CD14-positive monocyte (primary cell): ENCODE measurements around the gene OLR1. TPM values are rescaled to one million over a fixed set of nuclear protein-coding genes. Genes with fewer than 3 reads are reported as not detected.
A peak's percentile ranks its signal among the peaks of the same experiment; 100 is the strongest.

Experiments
- DNase-seq, 3 donors: peaks; one replicate each; pipeline ENCODE4 v3.0.0-alpha.2; 2011 to 2022
- H2AFZ ChIP-seq: 2 replicates; pipeline ENCODE4 v1.6.0; 2012; ENCODE audit warnings: mild to moderate bottlenecking, low read depth, low read length, inconsistent platforms; ENCODE audit not compliant: insufficient read depth, poor library complexity, severe bottlenecking
- H3K27ac ChIP-seq, 2 donors: 1 replicate in 1 of 2; 2 replicates in 1 of 2; pipeline ENCODE4 v1.5.1; 2012 to 2013; ENCODE audit warnings: low read length in 2 of 2, control low read depth in 1 of 2, inconsistent platforms in 1 of 2, low read depth in 1 of 2, mild to moderate bottlenecking in 1 of 2
- H3K27me3 ChIP-seq, 2 donors: one replicate each; pipeline versions ENCODE4 v1.6.0 to v1.6.1; 2011 to 2013; ENCODE audit warnings: low read length in 2 of 2; ENCODE audit not compliant: control insufficient read depth in 2 of 2, insufficient read depth in 2 of 2
- H3K36me3 ChIP-seq, 2 donors: replicated peaks in 1 of 2; 1 replicate in 1 of 2; 2 replicates in 1 of 2; pipeline versions ENCODE4 v1.5.1 to v1.6.1; 2012 to 2013; ENCODE audit warnings: low read length in 2 of 2, control low read depth in 1 of 2, inconsistent platforms in 1 of 2, mild to moderate bottlenecking in 1 of 2; ENCODE audit not compliant: insufficient read depth in 2 of 2, control insufficient read depth in 1 of 2
- H3K4me1 ChIP-seq, 2 donors: 1 replicate in 1 of 2; 2 replicates in 1 of 2; pipeline versions ENCODE4 v1.5.1 to v1.6.1; 2012 to 2013; ENCODE audit warnings: low read length in 2 of 2, control low read depth in 1 of 2, inconsistent platforms in 1 of 2, mild to moderate bottlenecking in 1 of 2, moderate library complexity in 1 of 2; ENCODE audit not compliant: insufficient read depth in 2 of 2, control insufficient read depth in 1 of 2
- H3K4me2 ChIP-seq: replicated peaks from 2 replicates; pipeline ENCODE3; 2012; ENCODE audit warnings: low read length, moderate library complexity, mild to moderate bottlenecking; ENCODE audit not compliant: poor library complexity, severe bottlenecking; ENCODE audit errors: extremely low read depth
- H3K4me3 ChIP-seq, 3 experiments: fragments of 200-600 bp in 1 of 3; sonication (generic) in 1 of 3; replicated peaks in 1 of 3; 1 replicate in 2 of 3; 2 replicates in 1 of 3; pipeline ENCODE4 v1.5.1; 2011 to 2013; ENCODE audit warnings: low read length in 3 of 3, mild to moderate bottlenecking in 3 of 3, control low read depth in 2 of 3, low read depth in 2 of 3, inconsistent platforms in 1 of 3, moderate library complexity in 1 of 3
- H3K79me2 ChIP-seq: 2 replicates; pipeline ENCODE4 v1.6.0; 2012; ENCODE audit warnings: mild to moderate bottlenecking, control low read depth, inconsistent platforms, low read length, moderate library complexity; ENCODE audit not compliant: insufficient read depth
- H3K9ac ChIP-seq: 2 replicates; pipeline ENCODE4 v1.6.0; 2017; ENCODE audit warnings: low read length, mild to moderate bottlenecking; ENCODE audit not compliant: insufficient read depth, poor library complexity, severe bottlenecking
- H3K9me3 ChIP-seq, 2 donors: replicated peaks in 1 of 2; 1 replicate in 1 of 2; 2 replicates in 1 of 2; pipeline versions ENCODE4 v1.5.1 to v1.6.1; 2012 to 2013; ENCODE audit warnings: low read length in 2 of 2, control low read depth in 1 of 2; ENCODE audit not compliant: control insufficient read depth in 1 of 2, insufficient read depth in 1 of 2
- H4K20me1 ChIP-seq: 2 replicates; pipeline ENCODE4 v1.6.0; 2012; ENCODE audit warnings: mild to moderate bottlenecking, low read length, control low read depth, moderate library complexity; ENCODE audit not compliant: insufficient read depth
- H3K27ac Mint-ChIP-seq, 7 donors: one replicate each; pipeline ENCODE4 v1.8.0; 2020; ENCODE audit warnings: mild to moderate bottlenecking in 7 of 7, mixed read lengths in 7 of 7, moderate library complexity in 6 of 7, inconsistent platforms in 2 of 7
- H3K27me3 Mint-ChIP-seq, 3 donors: one replicate each; pipeline ENCODE4 v1.8.0; 2021 to 2022; ENCODE audit warnings: low read depth in 3 of 3, mild to moderate bottlenecking in 3 of 3, mixed read lengths in 3 of 3, moderate library complexity in 3 of 3, inconsistent platforms in 1 of 3
- H3K36me3 Mint-ChIP-seq, 2 donors: one replicate each; pipeline ENCODE4 v1.8.0; 2020; ENCODE audit warnings: mixed read lengths in 2 of 2, inconsistent platforms in 1 of 2, mild to moderate bottlenecking in 1 of 2
- H3K4me1 Mint-ChIP-seq: one replicate; pipeline ENCODE4 v1.8.0; 2020; ENCODE audit warnings: mild to moderate bottlenecking, mixed read lengths
- H3K4me3 Mint-ChIP-seq, 2 donors: one replicate each; pipeline ENCODE4 v1.8.0; 2020; ENCODE audit warnings: mild to moderate bottlenecking in 2 of 2, mixed read lengths in 2 of 2, moderate library complexity in 1 of 2
- H3K9me3 Mint-ChIP-seq, 7 donors: one replicate each; pipeline ENCODE4 v1.8.0; 2020 to 2022; ENCODE audit warnings: mixed read lengths in 7 of 7, mild to moderate bottlenecking in 6 of 7, moderate library complexity in 6 of 7, inconsistent platforms in 2 of 7
- CTCF ChIP-seq: fragments of 200-600 bp; IDR thresholded peaks from one replicate; pipeline ENCODE4 v1.8.0; 2022; ENCODE audit warnings: antibody characterized with exemption, mild to moderate bottlenecking
- WGBS: methylation state at CpG from one replicate; pipeline ENCODE4 v1.1.5; 2013; ENCODE audit warnings: missing lambda C conversion rate; ENCODE audit not compliant: insufficient coverage; 5-methylcytosine and 5-hydroxymethylcytosine counted together
- intact Hi-C, 2 donors: fragments of 100-400 bp; cut with micrococcal nuclease; formaldehyde crosslinking; loops; one replicate each; pipeline versions ENCODE4 v1.15.0 to v1.15.1; 2023
- polyA plus RNA-seq, 3 donors: library from polyadenylated mRNA; depleted of rRNA in 1 of 3; unstranded in 2 of 3; stranded (reverse) in 1 of 3; fragments of 300-500 nt in 2 of 3; fragments of >200 nt in 1 of 3; fragmentation: Illumina TruSeq in 2 of 3; gene quantifications; 1 replicate in 2 of 3; 2 replicates in 1 of 3; pipeline ENCODE4 v1.2.3, GENCODE V29; 2012 to 2021

OLR1 gene
- polyA plus RNA-seq, 3 donors = 0.88 to 12.9 (median 0.99) TPM

- intact Hi-C loops = no loop called here
- H3K27me3 Mint-ChIP-seq = peaks cover 0 to 2% (median 2%) of the 10 kb centered on the region in 3 donors
- no peak for TF ChIP-seq CTCF
- Histone ChIP-seq H3K79me2 (no peaks in the 10 kb centered on the region), H3K9ac (peak overlapping the region; percentile 9), H4K20me1 (no peaks in the 10 kb centered on the region), H2AFZ (no peak overlapping the region), H3K9me3 (no peaks in the 10 kb centered on the region), H3K4me3 (peak overlapping the region in 1 of 3 experiments; percentile 31), H3K4me2 (peak overlapping the region; percentile 41), H3K4me1 (peaks cover 34 to 51% of the 10 kb centered on the region in 2 donors), H3K36me3 (no peaks in the 10 kb centered on the region), H3K27me3 (no peaks in the 10 kb centered on the region), H3K27ac (peak overlapping the region; percentile 16 to 75)
- 91% methylated on average over 1 of the region's 7 CpGs for WGBS
- no peaks in the 10 kb centered on the region for H3K36me3 Mint-ChIP-seq
- DNase-seq = peak in 2 of 3 donors; percentile 29 to 74
- H3K4me1 Mint-ChIP-seq = peaks cover 47% of the 10 kb centered on the region
- peak overlapping the region; percentile 13 to 76 for H3K4me3 Mint-ChIP-seq
- peak overlapping the region; percentile 77 to 91 (median 87) for H3K27ac Mint-ChIP-seq
- H3K9me3 Mint-ChIP-seq = no peaks in the 10 kb centered on the region
These were observed 11.1 kb downstream of the OLR1 start for GRCh38 chr12:10160617-10161385.

- peaks cover 0 to 2% (median 2%) of the 10 kb centered on the region in 3 donors for H3K27me3 Mint-ChIP-seq
- H3K4me1 Mint-ChIP-seq = peaks cover 50% of the 10 kb centered on the region
These were observed 12.7 kb downstream of the OLR1 start for GRCh38 chr12:10159280-10159679.

More at GRCh38 chr12:10159280-10159679, 12.7 kb downstream of the OLR1 start:
- H3K4me1 ChIP-seq = peaks cover 34 to 53% of the 10 kb centered on the region in 2 donors
- no peak overlapping the region for H3K4me2 ChIP-seq
- H4K20me1 ChIP-seq = no peaks in the 10 kb centered on the region
- no peak overlapping the region for H2AFZ ChIP-seq
- DNase-seq = peak; percentile 31 to 71 (median 49)
- no peaks in the 10 kb centered on the region for H3K9me3 ChIP-seq
- peak overlapping the region in 5 of 7 donors; percentile 2 to 87 (median 69) for H3K27ac Mint-ChIP-seq
- H3K36me3 ChIP-seq = no peaks in the 10 kb centered on the region
- intact Hi-C loops = loop anchor here in 1 of 2 donors (10.0 kb wide), 1 partner anchor 56 kb away; the partner anchor contains the start of gene GABARAPL1
- WGBS = 0% methylated on average over 1 of the region's 3 CpGs
- H3K79me2 ChIP-seq = no peaks in the 10 kb centered on the region
- H3K4me3 Mint-ChIP-seq = no peak overlapping the region
- H3K27ac ChIP-seq = peak overlapping the region in 1 of 2 donors; percentile 43
- no peaks in the 10 kb centered on the region for H3K36me3 Mint-ChIP-seq
- no peaks in the 10 kb centered on the region for H3K27me3 ChIP-seq
- no peak overlapping the region for H3K4me3 ChIP-seq
- TF ChIP-seq CTCF = no peak
- no peaks in the 10 kb centered on the region for H3K9me3 Mint-ChIP-seq
- H3K9ac ChIP-seq = no peak overlapping the region
